Neutrophil (primary cell): ENCODE measurements around the gene SNAPIN.

Experiments
- H3K27ac ChIP-seq: fragments of 200-600 bp; sonication (generic); 2 replicates; pipeline ENCODE4 v1.5.1; 2016; ENCODE audit warnings: mild to moderate bottlenecking, moderate library complexity
- H3K27me3 ChIP-seq: fragments of 200-600 bp; sonication (generic); 2 replicates; pipeline ENCODE4 v1.6.0; 2016; ENCODE audit warnings: mild to moderate bottlenecking
- H3K36me3 ChIP-seq: fragments of 200-600 bp; sonication (generic); 2 replicates; pipeline ENCODE4 v1.5.1; 2017
- H3K4me1 ChIP-seq, 2 experiments: fragments of 200-600 bp in 1 of 2; sonication (generic) in 1 of 2; 1 replicate in 1 of 2; 2 replicates in 1 of 2; pipeline versions ENCODE4 v1.5.1 to v1.6.1; 2013 to 2016; ENCODE audit warnings: low read depth in 1 of 2, low read length in 1 of 2, mild to moderate bottlenecking in 1 of 2, moderate library complexity in 1 of 2; ENCODE audit not compliant: control insufficient read depth in 1 of 2, insufficient read depth in 1 of 2
- H3K4me3 ChIP-seq, 2 experiments: fragments of 200-600 bp in 1 of 2; sonication (generic) in 1 of 2; 1 replicate in 1 of 2; 2 replicates in 1 of 2; pipeline ENCODE4 v1.5.1; 2013 to 2016; ENCODE audit warnings: low read depth in 1 of 2, low read length in 1 of 2, mild to moderate bottlenecking in 1 of 2, moderate library complexity in 1 of 2
- H3K9me3 ChIP-seq: fragments of 200-600 bp; sonication (generic); 2 replicates; pipeline ENCODE4 v1.5.1; 2016
- CTCF ChIP-seq: fragments of 200-600 bp; sonication (generic); IDR thresholded peaks from 2 replicates; pipeline ENCODE4 v1.5.1; 2016; ENCODE audit warnings: antibody characterized with exemption

The SNAPIN gene

GRCh38 chr1:153643816-153644215 is 14.7 kb upstream of the SNAPIN start:
- peaks cover 73% of the 10 kb centered on the region for H3K36me3 ChIP-seq
- H3K27me3 ChIP-seq: no peaks in the 10 kb centered on the region
- H3K4me3 ChIP-seq: no peak overlapping the region
- H3K27ac ChIP-seq: peak overlapping the region; percentile 2
- peaks cover 13 to 18% of the 10 kb centered on the region in 2 experiments for H3K4me1 ChIP-seq
- no peak for TF ChIP-seq CTCF
- no peaks in the 10 kb centered on the region for H3K9me3 ChIP-seq

GRCh38 chr1:153646672-153647345 is 11.7 kb upstream of the SNAPIN start:
- Histone ChIP-seq H3K4me3 (no peak overlapping the region), H3K27me3 (no peaks in the 10 kb centered on the region), H3K36me3 (peaks cover 43% of the 10 kb centered on the region), H3K9me3 (no peaks in the 10 kb centered on the region), H3K4me1 (peaks cover 13 to 18% of the 10 kb centered on the region in 2 experiments), H3K27ac (peak overlapping the region; percentile 62)
- TF ChIP-seq CTCF: no peak

- peaks cover 37% of the 10 kb centered on the region for H3K36me3 ChIP-seq
- H3K4me3 ChIP-seq: no peak overlapping the region
- TF ChIP-seq CTCF: no peak
- no peaks in the 10 kb centered on the region for H3K27me3 ChIP-seq
- peak overlapping the region; percentile 62 for H3K27ac ChIP-seq
- no peaks in the 10 kb centered on the region for H3K9me3 ChIP-seq
- peaks cover 13 to 18% of the 10 kb centered on the region in 2 experiments for H3K4me1 ChIP-seq
Measured at GRCh38 chr1:153647346-153647714, 11.2 kb upstream of the SNAPIN start.

GRCh38 chr1:153648000-153648643 is 10.4 kb upstream of the SNAPIN start:
- Histone ChIP-seq H3K36me3 (peaks cover 30% of the 10 kb centered on the region), H3K4me1 (peaks cover 20 to 25% of the 10 kb centered on the region in 2 experiments), H3K4me3 (no peak overlapping the region), H3K27ac (no peak overlapping the region), H3K27me3 (no peaks in the 10 kb centered on the region), H3K9me3 (no peaks in the 10 kb centered on the region)
- TF ChIP-seq CTCF: no peak

- Histone ChIP-seq H3K27ac (no peak overlapping the region), H3K4me3 (no peak overlapping the region), H3K27me3 (no peaks in the 10 kb centered on the region), H3K4me1 (peaks cover 24 to 27% of the 10 kb centered on the region in 2 experiments), H3K36me3 (peaks cover 18% of the 10 kb centered on the region), H3K9me3 (no peaks in the 10 kb centered on the region)
- no peak for TF ChIP-seq CTCF
Measured at GRCh38 chr1:153649137-153649862, 9.2 kb upstream of the SNAPIN start.
